HG02623 (cell line): Measurements from ENCODE around the gene ALK.
"Not testable (repeated sequence)": the region's sequence is repeated elsewhere in the genome, so short reads cannot be mapped to it uniquely, and the experiment has no call there.

ENCODE experiments used
- ATAC-seq: cut with Tn5 transposase; IDR thresholded peaks from one replicate; pipeline ENCODE4 v1.9.1; 2021; ENCODE audit warnings: moderate library complexity; ENCODE audit not compliant: unreplicated experiment

ALK gene

GRCh38 chr2:29761278-29761677 is 160.1 kb downstream of the ALK start:
- ATAC-seq = no peak

- ATAC-seq = no peak
Measured at GRCh38 chr2:29760008-29760407, 161.4 kb downstream of the ALK start.

- ATAC-seq = no peak
Measured at GRCh38 chr2:29759360-29759759, 162.0 kb downstream of the ALK start.

- no peak for ATAC-seq
Measured at GRCh38 chr2:29755829-29756228, 165.6 kb downstream of the ALK start.

GRCh38 chr2:29755233-29755632 is 166.2 kb downstream of the ALK start:
- ATAC-seq = no peak

DNA sequence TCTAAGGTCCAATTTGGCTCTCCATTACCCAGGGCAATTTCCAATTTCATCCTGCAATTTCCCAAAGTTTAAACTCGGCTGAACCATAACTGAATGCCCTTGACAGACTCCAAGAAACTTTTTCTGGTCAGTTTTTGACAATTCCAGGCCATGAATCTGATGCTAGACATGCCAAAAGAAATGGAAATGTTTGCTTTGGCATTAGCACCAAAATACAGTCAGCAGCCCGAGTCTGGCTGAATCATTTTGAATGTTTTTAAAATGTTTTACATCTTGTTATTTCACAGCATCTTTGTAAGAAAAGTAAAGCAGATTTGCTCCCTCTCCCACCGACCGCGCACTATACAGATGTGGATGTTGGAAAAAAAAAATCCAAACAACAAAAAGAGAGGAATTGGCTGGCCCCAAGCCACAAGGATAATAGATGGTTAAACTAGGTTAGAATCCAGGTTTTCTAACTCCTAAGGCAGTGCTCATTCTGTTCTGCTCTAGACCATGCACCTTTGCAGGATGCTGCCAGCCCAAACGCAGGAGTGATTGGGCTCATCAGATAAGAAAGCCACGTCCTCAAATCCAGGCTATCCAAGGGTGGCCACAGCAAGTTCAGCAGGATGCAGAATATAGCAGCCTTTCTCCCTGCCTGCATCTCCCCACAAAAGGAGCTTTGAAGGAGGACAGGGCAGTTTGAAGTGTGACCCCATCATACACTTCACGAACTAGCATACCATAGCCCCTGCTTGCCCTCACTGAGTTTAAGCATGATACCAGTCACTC is 167.5 kb downstream of the ALK start:
- no peak for ATAC-seq

DNA sequence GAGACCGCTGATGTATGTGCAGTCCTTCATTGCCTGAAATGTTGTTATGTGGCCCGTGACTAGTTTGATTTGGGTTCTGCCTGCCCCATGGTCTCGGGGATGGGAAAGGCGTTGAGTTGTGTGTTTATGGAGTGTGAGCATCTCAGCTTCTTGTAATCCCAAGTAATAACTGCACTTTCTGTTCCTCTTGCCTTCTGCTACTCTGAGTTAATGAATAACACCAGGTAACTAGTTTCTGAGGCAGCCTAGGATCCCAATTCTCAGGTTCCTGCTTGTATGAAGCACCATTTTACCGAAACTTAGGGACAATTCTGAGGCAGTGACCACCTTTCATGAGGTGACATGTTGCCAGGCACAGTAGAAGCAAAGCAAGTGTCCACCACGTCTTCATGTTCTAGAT is 170.0 kb downstream of the ALK start:
- ATAC-seq = peak; percentile 43

- ATAC-seq = not testable (repeated sequence)
Measured at GRCh38 chr2:29750463-29750862, 170.9 kb downstream of the ALK start.

DNA sequence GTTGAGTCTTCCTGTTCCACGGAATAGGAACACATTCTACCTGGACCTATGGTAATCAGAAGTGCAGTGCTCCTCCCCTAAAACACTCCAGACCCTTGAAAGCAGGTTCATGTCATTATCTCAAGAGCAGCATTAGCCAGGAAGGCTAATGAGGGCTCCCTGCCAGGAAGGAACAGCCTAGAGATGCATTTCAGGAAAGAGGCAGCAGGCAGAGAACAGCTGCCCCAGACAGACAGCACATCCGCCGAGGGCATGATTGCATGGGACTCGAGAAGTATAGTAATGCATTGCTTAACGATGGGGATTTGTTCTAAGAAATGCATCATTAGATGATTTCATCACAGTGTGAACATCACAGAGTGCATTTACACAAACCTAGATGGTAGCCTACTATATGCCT is 171.5 kb downstream of the ALK start:
- no peak for ATAC-seq

GRCh38 chr2:29749041-29749440 is 172.3 kb downstream of the ALK start:
- ATAC-seq = no peak

DNA sequence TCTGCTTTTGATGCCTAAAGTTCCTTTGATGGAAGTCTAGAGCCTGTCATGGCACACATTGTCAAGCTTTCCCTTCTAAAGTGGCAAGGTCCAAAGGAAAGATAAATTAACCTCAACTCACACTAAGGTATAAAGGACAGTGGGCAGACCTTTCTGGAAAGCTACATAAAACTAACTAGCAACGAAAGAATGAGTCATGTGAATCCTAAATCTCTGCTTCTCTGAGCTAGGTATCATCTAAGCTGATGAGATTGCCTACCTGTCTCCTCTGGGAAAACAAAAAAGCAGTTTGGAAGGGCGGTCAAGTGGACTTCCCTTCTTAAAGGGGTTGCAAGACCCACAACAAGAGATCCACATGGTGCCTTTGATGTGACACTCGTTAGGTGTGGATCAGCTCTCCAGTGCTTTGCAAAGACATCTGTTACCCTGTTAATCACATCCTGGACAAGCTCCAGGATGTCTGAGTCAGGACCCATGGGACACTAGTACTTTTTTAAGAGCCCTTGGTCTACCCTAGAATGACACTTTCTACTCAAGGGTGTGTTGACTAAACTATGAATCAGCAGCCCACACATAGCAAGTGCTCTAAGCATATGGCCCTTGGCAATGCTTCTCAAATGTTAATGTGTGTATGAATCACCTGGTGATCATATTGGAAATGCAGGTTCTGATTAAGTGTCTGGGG is 173.5 kb downstream of the ALK start:
- peak; percentile 36 for ATAC-seq

DNA sequence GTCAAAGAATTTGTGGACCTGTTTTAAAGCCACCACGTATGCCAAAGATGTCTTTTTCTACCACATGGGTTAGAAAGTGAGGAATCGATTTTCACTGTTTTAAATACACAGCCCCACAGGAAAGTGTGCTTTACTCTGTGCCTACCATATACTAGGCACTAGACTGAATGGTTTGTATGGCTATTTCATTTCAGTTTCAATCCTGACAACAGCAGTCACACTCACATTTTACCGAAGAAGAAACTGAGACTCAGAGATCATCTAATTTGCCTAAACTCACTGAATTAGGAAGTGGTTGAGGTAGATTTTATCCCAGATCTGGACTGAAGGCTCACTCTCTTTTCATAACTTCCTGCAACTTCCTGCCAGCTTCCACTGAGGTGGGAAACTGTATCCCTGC is 176.4 kb downstream of the ALK start:
- peak; percentile 66 for ATAC-seq

DNA sequence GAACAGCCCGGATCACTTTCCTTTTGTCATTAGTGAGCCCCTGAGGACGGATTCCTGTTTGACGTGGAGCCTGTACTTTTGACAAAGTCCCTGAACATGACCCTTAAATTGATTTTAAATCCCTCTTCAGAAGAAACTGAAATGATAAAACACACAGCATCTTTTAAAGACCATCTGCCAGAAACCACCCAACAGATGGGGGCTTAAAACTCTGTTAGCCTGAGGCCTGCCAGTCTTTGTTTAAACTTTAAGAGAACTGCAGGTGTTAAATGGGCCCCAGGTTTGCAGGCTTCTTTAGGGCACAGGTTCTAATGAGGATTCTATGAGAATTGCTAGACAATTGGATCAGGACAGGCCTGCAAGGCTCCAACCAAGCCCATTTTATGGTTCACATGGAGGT is 177.9 kb downstream of the ALK start:
- ATAC-seq = no peak

GRCh38 chr2:29742656-29743055 is 178.7 kb downstream of the ALK start:
- ATAC-seq = no peak

- no peak for ATAC-seq
Measured at GRCh38 chr2:29741132-29741531, 180.3 kb downstream of the ALK start.

DNA sequence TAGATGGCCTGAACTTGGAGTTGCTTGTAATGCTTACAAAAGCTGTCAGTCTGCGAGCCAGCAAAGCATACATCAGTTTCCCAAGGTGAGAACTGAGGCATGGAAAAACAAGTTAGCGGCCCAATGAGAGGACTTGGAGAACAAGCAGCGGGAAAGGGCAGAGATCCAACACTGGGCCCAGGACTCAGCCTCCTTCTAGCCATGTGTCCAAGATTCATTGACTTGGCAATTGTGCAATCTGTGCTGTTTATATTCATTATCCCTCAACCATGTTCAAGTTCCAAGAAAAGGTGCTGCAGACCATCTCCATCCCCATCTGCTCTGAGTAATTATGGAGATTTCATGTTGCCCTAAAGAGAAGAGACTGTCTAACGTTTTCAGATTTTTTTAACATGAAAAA is 187.4 kb downstream of the ALK start:
- no peak for ATAC-seq

GRCh38 chr2:29733213-29733612 is 188.2 kb downstream of the ALK start:
- ATAC-seq = no peak

DNA sequence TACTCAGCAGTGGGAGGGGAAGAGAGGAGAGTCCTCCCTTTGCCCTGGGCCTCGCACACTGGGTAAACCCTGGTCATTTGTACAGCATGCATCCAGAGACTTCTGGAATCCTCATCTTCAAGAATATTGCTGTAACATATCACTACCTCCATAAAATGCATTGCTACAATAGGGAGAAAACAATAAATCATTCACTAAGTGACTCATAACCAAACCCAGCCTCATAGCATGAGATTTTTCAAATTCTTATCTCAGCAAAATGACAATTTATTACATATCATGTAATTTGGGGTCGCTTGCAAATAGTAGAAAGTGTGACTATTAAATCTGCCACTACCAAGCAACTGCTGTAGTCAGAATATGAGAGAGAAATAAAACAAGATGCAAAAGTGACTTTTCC is 189.4 kb downstream of the ALK start:
- ATAC-seq = no peak

- no peak for ATAC-seq
Measured at GRCh38 chr2:29729932-29730331, 191.5 kb downstream of the ALK start.

- no peak for ATAC-seq
Measured at GRCh38 chr2:29729401-29729800, 192.0 kb downstream of the ALK start.

DNA sequence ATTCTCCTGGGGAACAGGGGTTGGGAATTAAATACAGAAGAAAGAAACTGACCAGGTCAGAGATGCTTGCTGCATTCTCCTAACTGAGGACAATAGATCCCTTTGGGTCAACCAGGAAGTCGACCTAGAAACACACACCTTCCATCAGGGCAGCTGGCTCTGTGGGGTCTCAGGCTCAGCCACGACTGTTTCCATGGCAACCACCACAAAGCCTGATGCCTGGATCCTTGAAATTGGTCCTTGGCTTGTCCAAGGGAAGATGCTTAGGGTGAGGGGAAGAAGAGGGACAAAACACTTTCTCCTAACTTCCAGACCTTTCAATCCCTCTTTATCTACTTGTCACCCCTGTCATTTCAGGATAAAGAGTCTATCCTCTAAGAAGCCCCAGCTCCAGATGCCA is 194.4 kb downstream of the ALK start:
- ATAC-seq = no peak

- no peak for ATAC-seq
Measured at GRCh38 chr2:29725610-29726009, 195.8 kb downstream of the ALK start.

GRCh38 chr2:29724282-29724681 is 197.1 kb downstream of the ALK start:
- no peak for ATAC-seq
